Spleen (tissue), 7 donors: ENCODE results near the gene TNK2.
"Not testable (repeated sequence)": the region's sequence is repeated elsewhere in the genome, so short reads cannot be mapped to it uniquely, and the experiment has no call there.

Experiments
- CTCF ChIP-seq, 11 experiments: fragments of 200-600 bp in 7 of 11; fragments of 450-650 bp in 4 of 11; sonication (generic) in 4 of 11; IDR thresholded peaks in 8 of 11; conservative IDR thresholded peaks in 3 of 11; 1 replicate in 7 of 11; 2 replicates in 4 of 11; pipeline versions ENCODE4 v1.4.0 to v1.8.0; 2016 to 2021; ENCODE audit warnings: antibody characterized with exemption in 11 of 11, inconsistent platforms in 4 of 11, mild to moderate bottlenecking in 1 of 11
- POLR2A ChIP-seq, 3 donors: fragments of 450-650 bp; IDR thresholded peaks; one replicate each; pipeline ENCODE4 v1.5.1; 2017; ENCODE audit warnings: antibody characterized with exemption in 3 of 3, mild to moderate bottlenecking in 1 of 3
- donor health status: DM: no; HTN: no; CAD: no; lungs with moderate emphysema.
- donor health status: DM: no; HTN: no; CAD: no.
- donor health status: DM: no; HTN: no; CAD: no.

GRCh38 chr3:195901836-195902585, 6.3 kb downstream of the TNK2 start:
- not testable (repeated sequence) for TF ChIP-seq POLR2A (IDR thresholded peaks at IDR 0.05); CTCF (IDR thresholded peaks at IDR 0.05 in 8 of 11, conservative IDR thresholded peaks at IDR 0.05 in 3 of 11)
